Measurements from ENCODE around the gene CELF1. TPM values are rescaled to one million over a fixed set of nuclear protein-coding genes. Genes with fewer than 3 reads are reported as not detected.

The CELF1 gene
- total RNA-seq, 1 experiment from 2014 or later = 148 TPM

- no peak overlapping the region for H2AFZ ChIP-seq (ENCODE audit: low read length)
- DNase-seq = no peak
- H3K4me2 ChIP-seq (ENCODE audit: low read depth, low read length, poor library complexity, severe bottlenecking) = no peak overlapping the region
Measured at GRCh38 chr11:47451436-47451835, 101.5 kb downstream of the CELF1 start.

DNA sequence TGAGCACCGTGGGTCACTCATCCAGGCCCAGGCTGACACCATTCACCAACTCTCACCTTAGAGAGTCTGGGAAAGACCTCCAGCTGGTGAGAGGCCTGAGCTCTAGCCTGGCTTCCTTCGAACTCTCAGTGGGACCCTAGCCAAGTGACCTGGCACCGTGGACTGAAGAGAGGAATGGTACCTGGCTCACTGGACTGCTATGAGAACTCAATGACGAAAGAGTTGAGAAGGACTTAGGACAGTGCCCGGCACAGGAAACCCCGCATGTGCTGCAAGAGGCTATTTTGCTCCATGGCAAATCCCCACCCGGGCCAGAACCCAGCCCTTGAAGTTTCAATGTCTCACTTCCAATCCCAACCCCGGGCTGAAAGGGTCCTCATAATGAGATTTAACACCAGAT lies 103.4 kb downstream of the CELF1 start:
- Histone ChIP-seq H3K4me2 (ENCODE audit: low read depth, low read length, poor library complexity, severe bottlenecking) (no peak overlapping the region), H3K36me3 (ENCODE audit: insufficient read depth, low read length) (no peaks in the 10 kb centered on the region), H3K4me1 (ENCODE audit: low read length) (no peaks in the 10 kb centered on the region), H2AFZ (ENCODE audit: low read length) (no peak overlapping the region), H3K79me2 (ENCODE audit: low read length) (no peaks in the 10 kb centered on the region), H3K27me3 (ENCODE audit: low read length) (no peaks in the 10 kb centered on the region), H3K27ac (ENCODE audit: low read length) (no peak overlapping the region), H3K9ac (ENCODE audit: low read length) (no peak overlapping the region), H3K9me3 (ENCODE audit: low read length) (no peaks in the 10 kb centered on the region), H3K9me2 (replicated peaks; ENCODE audit: insufficient read depth, low read length) (no peaks in the 10 kb centered on the region), H3K4me3 (ENCODE audit: low read length) (no peak overlapping the region), H4K20me1 (ENCODE audit: insufficient read depth, low read depth, low read length) (no peaks in the 10 kb centered on the region)
- no peak for DNase-seq

More at GRCh38 chr11:47451436-47451835, 101.5 kb downstream of the CELF1 start:
- H3K27ac ChIP-seq (ENCODE audit: low read length) = no peak overlapping the region
- H3K27me3 ChIP-seq (ENCODE audit: low read length) = no peaks in the 10 kb centered on the region
- no peaks in the 10 kb centered on the region for H4K20me1 ChIP-seq (ENCODE audit: insufficient read depth, low read depth, low read length)
- H3K36me3 ChIP-seq (ENCODE audit: insufficient read depth, low read length) = no peaks in the 10 kb centered on the region
- H3K4me1 ChIP-seq (ENCODE audit: low read length) = no peaks in the 10 kb centered on the region
- no peaks in the 10 kb centered on the region for H3K9me2 ChIP-seq (replicated peaks; ENCODE audit: insufficient read depth, low read length)
- H3K79me2 ChIP-seq (ENCODE audit: low read length) = no peaks in the 10 kb centered on the region
- H3K9ac ChIP-seq (ENCODE audit: low read length) = no peak overlapping the region
- H3K4me3 ChIP-seq (ENCODE audit: low read length) = no peak overlapping the region
- no peaks in the 10 kb centered on the region for H3K9me3 ChIP-seq (ENCODE audit: low read length)

GRCh38 chr11:47448566-47449427 lies 104.1 kb downstream of the CELF1 start, which contains the start of gene RAPSN:
TSS of gene RAPSN (minus strand) at chr11:47449136. CDS start at chr11:47448964, 172 bp downstream.
- no peaks in the 10 kb centered on the region for H3K79me2 ChIP-seq (ENCODE audit: low read length)
- H3K4me1 ChIP-seq (ENCODE audit: low read length) = no peaks in the 10 kb centered on the region
- DNase-seq = no peak
- H3K4me3 ChIP-seq (ENCODE audit: low read length) = no peak within 1 kb of the TSS
- no peaks in the 10 kb centered on the region for H4K20me1 ChIP-seq (ENCODE audit: insufficient read depth, low read depth, low read length)
- no peaks in the 10 kb centered on the region for H3K9me2 ChIP-seq (replicated peaks; ENCODE audit: insufficient read depth, low read length)
- H3K27me3 ChIP-seq (ENCODE audit: low read length) = no peaks in the 10 kb centered on the region
- H3K9me3 ChIP-seq (ENCODE audit: low read length) = no peaks in the 10 kb centered on the region
- no peak within 1 kb of the TSS for H3K27ac ChIP-seq (ENCODE audit: low read length)
- H2AFZ ChIP-seq (ENCODE audit: low read length) = no peak within 1 kb of the TSS
- H3K36me3 ChIP-seq (ENCODE audit: insufficient read depth, low read length) = no peaks in the 10 kb centered on the region
- H3K9ac ChIP-seq (ENCODE audit: low read length) = no peak within 1 kb of the TSS
- no peak within 1 kb of the TSS for H3K4me2 ChIP-seq (ENCODE audit: low read depth, low read length, poor library complexity, severe bottlenecking)

GRCh38 chr11:47447906-47448305 lies 105.0 kb downstream of the CELF1 start:
- H3K36me3 ChIP-seq (ENCODE audit: insufficient read depth, low read length) = no peaks in the 10 kb centered on the region
- H3K4me2 ChIP-seq (ENCODE audit: low read depth, low read length, poor library complexity, severe bottlenecking) = no peak overlapping the region
- no peaks in the 10 kb centered on the region for H3K9me3 ChIP-seq (ENCODE audit: low read length)
- H3K27me3 ChIP-seq (ENCODE audit: low read length) = no peaks in the 10 kb centered on the region
- H3K27ac ChIP-seq (ENCODE audit: low read length) = no peak overlapping the region
- no peak overlapping the region for H2AFZ ChIP-seq (ENCODE audit: low read length)
- no peaks in the 10 kb centered on the region for H3K9me2 ChIP-seq (replicated peaks; ENCODE audit: insufficient read depth, low read length)
- H3K79me2 ChIP-seq (ENCODE audit: low read length) = no peaks in the 10 kb centered on the region
- H3K9ac ChIP-seq (ENCODE audit: low read length) = no peak overlapping the region
- H3K4me3 ChIP-seq (ENCODE audit: low read length) = no peak overlapping the region
- no peaks in the 10 kb centered on the region for H4K20me1 ChIP-seq (ENCODE audit: insufficient read depth, low read depth, low read length)
- no peak for DNase-seq
- no peaks in the 10 kb centered on the region for H3K4me1 ChIP-seq (ENCODE audit: low read length)

DNA sequence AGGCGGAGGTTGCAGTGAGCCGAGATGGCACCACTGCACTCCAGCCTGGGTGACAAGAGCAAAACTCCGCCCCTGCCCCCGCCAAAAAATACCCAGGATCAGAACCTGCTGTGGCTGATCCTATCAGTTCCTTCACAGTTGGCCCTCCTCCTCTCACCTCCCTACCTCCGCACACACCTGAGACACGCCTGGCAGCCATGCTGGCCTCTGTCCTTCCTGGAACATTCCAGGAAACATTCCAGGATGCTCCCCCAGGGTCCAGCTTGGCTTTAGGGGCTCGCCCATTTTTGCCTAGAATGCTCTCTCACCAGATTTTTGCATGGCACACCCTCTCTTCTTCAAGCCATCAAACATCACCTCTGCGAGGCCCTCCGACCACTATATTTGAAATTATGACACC lies 106.1 kb downstream of the CELF1 start:
- Histone ChIP-seq H3K36me3 (ENCODE audit: insufficient read depth, low read length) (no peaks in the 10 kb centered on the region), H3K27ac (ENCODE audit: low read length) (no peak overlapping the region), H3K9me3 (ENCODE audit: low read length) (no peaks in the 10 kb centered on the region), H3K4me1 (ENCODE audit: low read length) (no peaks in the 10 kb centered on the region), H4K20me1 (ENCODE audit: insufficient read depth, low read depth, low read length) (no peaks in the 10 kb centered on the region), H3K9ac (ENCODE audit: low read length) (no peak overlapping the region), H2AFZ (ENCODE audit: low read length) (no peak overlapping the region), H3K9me2 (replicated peaks; ENCODE audit: insufficient read depth, low read length) (no peaks in the 10 kb centered on the region), H3K27me3 (ENCODE audit: low read length) (no peaks in the 10 kb centered on the region), H3K79me2 (ENCODE audit: low read length) (no peaks in the 10 kb centered on the region), H3K4me2 (ENCODE audit: low read depth, low read length, poor library complexity, severe bottlenecking) (no peak overlapping the region), H3K4me3 (ENCODE audit: low read length) (no peak overlapping the region)
- DNase-seq = no peak

DNA sequence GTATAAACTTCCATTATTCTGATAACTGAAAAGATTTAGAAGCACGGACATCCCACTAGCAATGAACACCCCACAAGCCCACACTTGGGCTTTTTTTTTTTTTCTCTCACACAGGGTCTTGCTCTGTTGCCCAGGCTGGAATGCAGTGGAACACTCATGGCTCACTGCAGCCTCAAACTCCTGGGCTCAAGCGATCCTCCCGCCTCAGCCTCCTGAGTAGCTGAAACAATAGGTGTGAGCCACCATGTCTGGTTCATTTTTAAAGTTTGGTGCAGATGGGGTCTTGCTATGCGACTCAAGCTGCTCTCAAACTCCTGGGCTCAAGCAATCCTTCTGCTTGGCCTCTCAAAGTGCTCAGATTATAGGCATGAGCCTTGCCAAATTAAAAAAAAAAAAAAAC lies 107.1 kb downstream of the CELF1 start:
- H3K4me1 ChIP-seq (ENCODE audit: low read length) = no peaks in the 10 kb centered on the region

DNA sequence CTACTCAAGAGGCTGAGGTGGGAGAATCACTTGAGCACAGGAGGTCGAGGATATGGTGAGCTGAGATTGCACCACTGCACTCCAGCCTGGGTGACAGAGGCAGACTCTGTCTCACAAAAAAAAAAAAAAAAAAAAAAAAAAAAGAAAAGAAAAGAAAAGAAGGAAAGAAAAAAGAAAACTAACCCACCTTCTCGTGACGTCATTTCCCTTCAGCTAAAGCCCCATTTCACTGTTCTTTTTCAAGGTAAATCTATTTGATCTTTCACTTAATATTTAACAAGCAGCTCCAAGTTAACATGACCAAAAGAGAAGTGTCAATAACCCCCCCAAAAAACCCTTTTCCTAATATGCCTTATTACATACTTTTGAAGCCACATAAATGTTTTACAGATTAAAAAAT lies 109.1 kb downstream of the CELF1 start:
- DNase-seq = no peak
- no peaks in the 10 kb centered on the region for H3K9me2 ChIP-seq (replicated peaks; ENCODE audit: insufficient read depth, low read length)
- no peaks in the 10 kb centered on the region for H3K9me3 ChIP-seq (ENCODE audit: low read length)
- H3K4me2 ChIP-seq (ENCODE audit: low read depth, low read length, poor library complexity, severe bottlenecking) = no peak overlapping the region
- H3K27me3 ChIP-seq (ENCODE audit: low read length) = no peaks in the 10 kb centered on the region
- no peaks in the 10 kb centered on the region for H3K36me3 ChIP-seq (ENCODE audit: insufficient read depth, low read length)
- H3K9ac ChIP-seq (ENCODE audit: low read length) = no peak overlapping the region
- H3K4me1 ChIP-seq (ENCODE audit: low read length) = no peaks in the 10 kb centered on the region
- H4K20me1 ChIP-seq (ENCODE audit: insufficient read depth, low read depth, low read length) = no peaks in the 10 kb centered on the region
- no peak overlapping the region for H3K4me3 ChIP-seq (ENCODE audit: low read length)
- H3K79me2 ChIP-seq (ENCODE audit: low read length) = no peaks in the 10 kb centered on the region
- no peak overlapping the region for H3K27ac ChIP-seq (ENCODE audit: low read length)
- no peak overlapping the region for H2AFZ ChIP-seq (ENCODE audit: low read length)

More for the DNA sequence above, 107.1 kb downstream of the CELF1 start:
- no peak for DNase-seq
- Histone ChIP-seq H3K9me3 (ENCODE audit: low read length) (no peaks in the 10 kb centered on the region), H3K4me3 (ENCODE audit: low read length) (no peak overlapping the region), H3K27me3 (ENCODE audit: low read length) (no peaks in the 10 kb centered on the region), H3K9me2 (replicated peaks; ENCODE audit: insufficient read depth, low read length) (no peaks in the 10 kb centered on the region), H2AFZ (ENCODE audit: low read length) (no peak overlapping the region), H3K27ac (ENCODE audit: low read length) (no peak overlapping the region), H3K9ac (ENCODE audit: low read length) (no peak overlapping the region), H3K79me2 (ENCODE audit: low read length) (no peaks in the 10 kb centered on the region), H3K36me3 (ENCODE audit: insufficient read depth, low read length) (no peaks in the 10 kb centered on the region), H4K20me1 (ENCODE audit: insufficient read depth, low read depth, low read length) (no peaks in the 10 kb centered on the region), H3K4me2 (ENCODE audit: low read depth, low read length, poor library complexity, severe bottlenecking) (no peak overlapping the region)

DNA sequence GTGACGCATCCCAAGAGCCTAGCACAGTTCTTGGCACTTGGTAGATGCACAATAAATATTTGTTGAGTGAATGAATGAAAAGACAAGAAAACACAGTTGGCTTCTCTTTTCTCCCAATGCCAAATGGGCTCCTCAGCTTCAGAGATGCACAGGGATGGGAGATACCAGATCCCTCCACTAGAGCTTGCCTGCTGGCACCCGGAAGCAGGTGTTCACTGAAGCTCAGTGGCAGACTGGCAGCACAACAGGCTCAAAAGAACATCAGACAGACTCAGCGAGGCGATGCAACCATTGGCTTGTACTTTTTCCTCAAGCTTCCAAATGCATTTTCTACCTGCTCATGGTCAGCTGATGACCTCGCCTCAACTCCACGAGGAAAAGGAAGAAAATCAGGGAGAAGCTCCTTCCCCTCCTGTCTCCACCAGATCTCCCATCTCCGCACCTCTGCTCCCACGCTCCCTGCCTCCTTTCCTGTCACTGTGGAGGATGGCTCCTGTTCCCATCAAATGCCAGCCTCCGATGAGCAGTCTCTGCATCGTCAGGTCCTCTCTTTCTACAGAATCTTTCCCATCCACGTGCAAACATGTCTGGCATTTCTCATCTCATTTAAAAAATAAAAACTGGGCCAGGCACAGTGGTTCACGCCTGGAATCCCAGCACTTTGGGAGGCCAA lies 109.8 kb downstream of the CELF1 start:
- H3K79me2 ChIP-seq (ENCODE audit: low read length) = no peaks in the 10 kb centered on the region
- no peaks in the 10 kb centered on the region for H3K9me3 ChIP-seq (ENCODE audit: low read length)
- no peak overlapping the region for H3K4me2 ChIP-seq (ENCODE audit: low read depth, low read length, poor library complexity, severe bottlenecking)
- H3K9me2 ChIP-seq (replicated peaks; ENCODE audit: insufficient read depth, low read length) = no peaks in the 10 kb centered on the region
- H2AFZ ChIP-seq (ENCODE audit: low read length) = no peak overlapping the region
- no peak overlapping the region for H3K9ac ChIP-seq (ENCODE audit: low read length)
- H3K36me3 ChIP-seq (ENCODE audit: insufficient read depth, low read length) = no peaks in the 10 kb centered on the region
- H4K20me1 ChIP-seq (ENCODE audit: insufficient read depth, low read depth, low read length) = no peaks in the 10 kb centered on the region
- no peaks in the 10 kb centered on the region for H3K27me3 ChIP-seq (ENCODE audit: low read length)
- H3K4me1 ChIP-seq (ENCODE audit: low read length) = no peaks in the 10 kb centered on the region
- DNase-seq = no peak
- no peak overlapping the region for H3K27ac ChIP-seq (ENCODE audit: low read length)
- no peak overlapping the region for H3K4me3 ChIP-seq (ENCODE audit: low read length)

Measured in Karpas-422 (cell line).